B cell (primary cell): ENCODE measurements around the gene HPN. TPM values are rescaled to one million over a fixed set of nuclear protein-coding genes. Genes with fewer than 3 reads are reported as not detected.

ENCODE experiments used
- ATAC-seq: fragments of 200-7000 bp; cut with Tn5 transposase; one replicate; pipeline ENCODE4 v1.10.0; 2021; ENCODE audit warnings: low read depth, mild to moderate bottlenecking, moderate number of reproducible peaks, moderate library complexity
- CTCF ChIA-PET: fragments of 350-600 bp; sonication (Branson Sonifier 250); formaldehyde crosslinking; loops from one replicate; lab custom pipeline; 2021; ENCODE audit warnings: antibody characterized with exemption, inconsistent platforms; lab: Charles Lee
- POLR2A ChIA-PET: fragments of 350-600 bp; sonication (Branson Sonifier 250); formaldehyde crosslinking; loops from one replicate; lab custom pipeline; 2021; ENCODE audit warnings: antibody characterized with exemption; lab: Charles Lee
- DNase-seq: peaks from one replicate; pipeline ENCODE4 v3.0.0; 2013
- H2AFZ ChIP-seq: 2 replicates; pipeline ENCODE4 v1.6.1; 2012; ENCODE audit warnings: mild to moderate bottlenecking, low read depth, low read length; ENCODE audit not compliant: insufficient read depth, poor library complexity, severe bottlenecking
- H3K27ac ChIP-seq, 2 donors: 1 replicate in 1 of 2; 2 replicates in 1 of 2; pipeline ENCODE4 v1.5.1; 2012 to 2013; ENCODE audit warnings: low read length in 2 of 2, mild to moderate bottlenecking in 2 of 2, moderate library complexity in 1 of 2
- H3K27me3 ChIP-seq, 4 experiments: fragments of 200-600 bp in 1 of 4; sonication (generic) in 1 of 4; replicated peaks in 1 of 4; 1 replicate in 2 of 4; 2 replicates in 2 of 4; pipeline versions ENCODE4 v1.6.1 to v1.7.0; 2013 to 2016; ENCODE audit warnings: low read length in 3 of 4, mild to moderate bottlenecking in 2 of 4, mixed read lengths in 1 of 4, moderate library complexity in 1 of 4; ENCODE audit not compliant: insufficient read depth in 4 of 4, control insufficient read depth in 3 of 4; ENCODE audit errors: control extremely low read depth in 1 of 4
- H3K36me3 ChIP-seq, 2 experiments: replicated peaks in 1 of 2; 1 replicate in 1 of 2; 2 replicates in 1 of 2; pipeline versions ENCODE4 v1.6.1 to v1.7.1; 2013; ENCODE audit warnings: low read length in 1 of 2; ENCODE audit not compliant: insufficient read depth in 2 of 2, control insufficient read depth in 1 of 2; ENCODE audit errors: control extremely low read depth in 1 of 2, extremely low read depth in 1 of 2
- H3K4me1 ChIP-seq, 2 donors: fragments of 200-600 bp in 1 of 2; sonication (generic) in 1 of 2; 1 replicate in 1 of 2; 2 replicates in 1 of 2; pipeline versions ENCODE4 v1.5.1 to v1.6.1; 2013 to 2017; ENCODE audit warnings: low read length in 2 of 2; ENCODE audit not compliant: control insufficient read depth in 2 of 2, insufficient read depth in 2 of 2
- H3K4me2 ChIP-seq: replicated peaks from 2 replicates; pipeline ENCODE3; 2012; ENCODE audit warnings: mild to moderate bottlenecking, low read depth, low read length; ENCODE audit not compliant: poor library complexity, severe bottlenecking
- H3K4me3 ChIP-seq, 5 experiments: fragments of 200-600 bp in 1 of 5; sonication (generic) in 1 of 5; 1 replicate in 3 of 5; 2 replicates in 2 of 5; pipeline versions ENCODE4 v1.5.1 to v1.7.0; 2011 to 2016; ENCODE audit warnings: low read length in 4 of 5, mild to moderate bottlenecking in 4 of 5, low read depth in 2 of 5, control low read depth in 1 of 5, moderate library complexity in 1 of 5; ENCODE audit not compliant: insufficient read depth in 1 of 5; ENCODE audit errors: control extremely low read depth in 1 of 5, extremely low read depth in 1 of 5
- H3K79me2 ChIP-seq: fragments of 200-600 bp; sonication (generic); one replicate; pipeline ENCODE4 v1.6.0; 2016; ENCODE audit warnings: low read length; ENCODE audit not compliant: control insufficient read depth, insufficient read depth
- H3K9ac ChIP-seq: fragments of 200-600 bp; sonication (generic); 2 replicates; pipeline ENCODE4 v1.6.1; 2017; ENCODE audit warnings: mild to moderate bottlenecking, low read length, moderate library complexity
- H3K9me3 ChIP-seq, 3 donors: one replicate each; pipeline versions ENCODE4 v1.6.1 to v1.7.1; 2013; ENCODE audit warnings: low read length in 2 of 3; ENCODE audit not compliant: control insufficient read depth in 2 of 3, insufficient read depth in 1 of 3; ENCODE audit errors: control extremely low read depth in 1 of 3
- H4K20me1 ChIP-seq: 2 replicates; pipeline ENCODE4 v1.6.0; 2012; ENCODE audit warnings: mild to moderate bottlenecking, low read length; ENCODE audit not compliant: insufficient read depth, control insufficient read depth, poor library complexity, severe bottlenecking
- H3K27ac Mint-ChIP-seq: one replicate; pipeline ENCODE4 v1.8.0; 2021; ENCODE audit warnings: mixed read lengths
- H3K27me3 Mint-ChIP-seq: one replicate; pipeline ENCODE4 v1.8.0; 2021; ENCODE audit warnings: mixed read lengths
- H3K4me1 Mint-ChIP-seq: one replicate; pipeline ENCODE4 v1.8.0; 2021; ENCODE audit warnings: mixed read lengths
- H3K4me3 Mint-ChIP-seq: one replicate; pipeline ENCODE4 v1.8.0; 2021; ENCODE audit warnings: mixed read lengths
- H3K9me3 Mint-ChIP-seq: one replicate; pipeline ENCODE4 v1.8.0; 2022; ENCODE audit warnings: mixed read lengths; ENCODE audit not compliant: insufficient read depth
- CTCF ChIP-seq: fragments of 200-600 bp; IDR thresholded peaks from one replicate; pipeline ENCODE4 v1.8.0; 2022; ENCODE audit warnings: antibody characterized with exemption, mild to moderate bottlenecking
- EZH2 ChIP-seq: IDR thresholded peaks from 2 replicates; pipeline ENCODE4 v1.6.1; 2012; ENCODE audit warnings: borderline replicate concordance, low read depth, mild to moderate bottlenecking, moderate library complexity, low read length; ENCODE audit not compliant: insufficient read depth, poor library complexity, severe bottlenecking
- WGBS: methylation state at CpG from one replicate; pipeline ENCODE4 v1.1.5; 2013; ENCODE audit warnings: missing lambda C conversion rate; ENCODE audit not compliant: insufficient coverage; 5-methylcytosine and 5-hydroxymethylcytosine counted together
- intact Hi-C: fragments of 100-400 bp; cut with micrococcal nuclease; formaldehyde crosslinking; loops from one replicate; pipeline ENCODE4 v1.10.0; 2022
- polyA plus RNA-seq: library from polyadenylated mRNA; depleted of rRNA; stranded (reverse); fragments of >200 nt; gene quantifications from 2 replicates; pipeline ENCODE4 v1.2.3, GENCODE V29; 2012
- total RNA-seq, 2 donors: library from RNA; stranded (reverse); fragments of 120-200 nt in 1 of 2; gene quantifications; 1 replicate in 1 of 2; 2 replicates in 1 of 2; pipeline versions ENCODE4 v1.2.3 to v1.2.4, GENCODE V29; 2013 to 2022

Gene HPN
- total and polyA plus RNA-seq, 2 donors (not counting 1 experiment from before 2014, with no cell fraction given) = 0.30 TPM; not detected in 1

DNA sequence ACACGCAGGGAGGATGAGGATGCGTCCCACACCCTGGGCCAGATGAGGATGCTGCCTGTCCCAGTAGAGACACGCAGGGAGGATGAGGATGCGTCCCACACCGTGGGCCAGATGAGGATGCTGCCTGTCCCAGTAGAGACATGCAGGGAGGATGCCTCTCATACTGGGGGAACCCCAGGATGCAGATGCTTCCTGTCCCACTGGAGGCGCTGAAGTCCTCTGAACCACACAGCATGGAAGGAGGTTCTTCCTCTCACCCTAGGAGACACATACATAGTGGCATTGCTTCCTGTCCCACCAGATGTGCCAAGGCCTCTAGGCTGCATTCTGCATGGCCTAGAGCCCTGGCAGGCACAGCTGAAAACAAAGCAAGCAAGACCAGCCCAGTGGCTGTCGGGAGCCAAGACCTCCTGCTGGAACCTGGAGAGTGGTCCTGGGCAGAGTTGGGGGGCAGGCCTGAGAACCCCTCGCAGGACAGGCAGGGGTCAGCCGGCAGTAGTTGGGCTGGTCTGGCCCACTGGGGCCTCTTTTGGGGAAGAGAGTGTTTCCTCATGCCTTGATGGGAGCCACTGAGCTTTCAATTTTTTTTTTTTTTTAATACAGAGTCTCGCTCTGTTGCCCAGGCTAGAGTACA is 4.3 kb downstream of the HPN start:
- peak overlapping the region; percentile 56 for H3K27ac Mint-ChIP-seq
- no peaks in the 10 kb centered on the region for H3K36me3 ChIP-seq

More for the DNA sequence above, 4.3 kb downstream of the HPN start:
- no peaks in the 10 kb centered on the region for H3K9me3 ChIP-seq
- intact Hi-C loops = no loop called here
- ATAC-seq = peak; percentile 80
- ChIA-PET CTCF (interaction anchor here (0.6 to 2.9 kb wide), 7 partner anchors 10 to 90 kb away, joined by 3 to 16 read pairs (median 4); no protein-coding TSS in a partner anchor), POLR2A (no interaction called here)
- H4K20me1 ChIP-seq = no peaks in the 10 kb centered on the region
- H3K27ac ChIP-seq = no peak overlapping the region
- peaks cover 26% of the 10 kb centered on the region for H3K4me1 Mint-ChIP-seq
- H3K27me3 Mint-ChIP-seq = peaks cover 7% of the 10 kb centered on the region
- H3K9ac ChIP-seq = no peak overlapping the region
- no peaks in the 10 kb centered on the region for H3K79me2 ChIP-seq
- peak overlapping the region; percentile 39 for H3K4me3 Mint-ChIP-seq
- 3% methylated on average over 9 of the region's 10 CpGs for WGBS
- no peak overlapping the region for H3K4me3 ChIP-seq
- peak; percentile 73 for DNase-seq
- peaks cover 0 to 10% (median 3%) of the 10 kb centered on the region in 4 experiments for H3K27me3 ChIP-seq
- TF ChIP-seq CTCF (no peak), EZH2 (no peak)
- H2AFZ ChIP-seq = no peak overlapping the region
- H3K4me1 ChIP-seq = peaks cover 14 to 23% of the 10 kb centered on the region in 2 donors
- H3K9me3 Mint-ChIP-seq = no peaks in the 10 kb centered on the region
- peak overlapping the region; percentile 36 for H3K4me2 ChIP-seq
